Vagina (tissue), 2 donors: ENCODE data around the gene SLC29A2.

ENCODE experiments used
- CTCF ChIP-seq, 3 experiments: fragments of 450-650 bp in 2 of 3; fragments of 200-600 bp in 1 of 3; sonication (generic) in 1 of 3; IDR thresholded peaks; one replicate each; pipeline ENCODE4 v1.5.1; 2017 to 2019; ENCODE audit warnings: antibody characterized with exemption in 3 of 3, mild to moderate bottlenecking in 2 of 3, moderate library complexity in 2 of 3
- POLR2A ChIP-seq, 2 donors: fragments of 450-650 bp; IDR thresholded peaks; one replicate each; pipeline ENCODE4 v1.6.1; 2017; ENCODE audit warnings: antibody characterized with exemption in 2 of 2, mild to moderate bottlenecking in 2 of 2, moderate library complexity in 2 of 2
- POLR2AphosphoS5 ChIP-seq, 2 donors: sonication (generic); formaldehyde crosslinking; IDR thresholded peaks; one replicate each; pipeline ENCODE4 v1.9.0; 2017; ENCODE audit warnings: antibody characterized with exemption in 2 of 2, mild to moderate bottlenecking in 2 of 2, low read depth in 1 of 2; ENCODE audit not compliant: insufficient read depth in 1 of 2

GRCh38 chr11:66359662-66360087 is 11.9 kb downstream of the SLC29A2 start:
- TF ChIP-seq CTCF (IDR thresholded peaks at IDR 0.05) (no peak), POLR2AphosphoS5 (IDR thresholded peaks at IDR 0.05; ENCODE audit: insufficient read depth in 1 of 2, low read depth in 1 of 2) (no peak), POLR2A (IDR thresholded peaks at IDR 0.05) (no peak)
